ENCODE results near the gene PDE6D.

Gene PDE6D

GRCh38 chr2:231745303-231746038 is 35.6 kb downstream of the PDE6D start:
- Histone ChIP-seq H4K20me1 (peaks cover 12% of the 10 kb centered on the region), H3K27me3 (no peaks in the 10 kb centered on the region), H3K9me3 (no peaks in the 10 kb centered on the region), H3K4me1 (peaks cover 32% of the 10 kb centered on the region), H3K27ac (no peak overlapping the region), H3K36me3 (peaks cover under 1% of the 10 kb centered on the region; the same call in 1 of the 2 replicates), H3K4me3 (no peak overlapping the region), H3K4me2 (no peak overlapping the region), H3K9ac (no peak overlapping the region)
- no peak for TF ChIP-seq Cebpa-rat (IDR thresholded peaks at IDR 0.05)

DNA sequence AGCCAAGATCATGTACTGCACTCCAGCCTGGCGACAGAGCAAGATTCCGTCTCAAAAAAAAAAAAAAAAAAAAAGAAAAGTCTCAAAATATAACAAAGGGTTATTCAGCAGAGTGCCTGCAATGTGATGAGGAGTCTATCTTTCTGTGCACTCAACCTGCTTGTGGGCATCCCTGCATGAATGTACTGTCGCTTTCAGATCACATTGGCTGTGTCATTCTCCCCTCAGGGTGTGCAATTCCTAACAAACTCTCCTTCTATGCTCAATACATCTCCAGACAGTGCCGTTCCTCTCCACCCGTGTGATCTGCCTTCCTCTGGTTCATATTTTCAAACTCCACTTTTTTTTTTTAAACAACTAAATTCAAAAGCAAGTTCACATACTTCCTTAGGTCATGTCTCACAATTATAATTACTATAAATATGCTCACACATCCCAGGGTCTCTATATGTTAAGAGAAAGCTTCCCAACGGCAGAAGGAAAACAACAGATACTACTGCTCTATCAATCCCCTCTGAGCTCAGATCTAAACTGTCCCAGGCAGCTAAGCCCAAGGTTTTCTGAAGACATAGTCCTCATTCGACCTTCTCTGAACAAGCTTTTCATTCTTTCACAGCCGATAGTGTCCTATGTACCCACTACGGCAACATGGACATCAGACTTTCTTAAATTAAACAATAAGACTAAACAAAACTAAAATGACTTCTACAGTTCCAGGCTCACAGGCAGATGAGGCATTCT is 37.5 kb downstream of the PDE6D start:
- no peak for TF ChIP-seq Cebpa-rat (IDR thresholded peaks at IDR 0.05)
- no peaks in the 10 kb centered on the region for H3K9me3 ChIP-seq
- no peaks in the 10 kb centered on the region for H3K27me3 ChIP-seq
- no peak overlapping the region for H3K9ac ChIP-seq
- no peak overlapping the region for H3K4me3 ChIP-seq
- H3K27ac ChIP-seq = no peak overlapping the region
- peaks cover 13% of the 10 kb centered on the region for H3K4me1 ChIP-seq
- H3K36me3 ChIP-seq = peaks cover 16% of the 10 kb centered on the region; the same call in 1 of the 2 replicates
- peaks cover 8% of the 10 kb centered on the region for H4K20me1 ChIP-seq
- H3K4me2 ChIP-seq = no peak overlapping the region

GRCh38 chr2:231737761-231738160 is 43.3 kb downstream of the PDE6D start:
- H3K36me3 ChIP-seq = peaks cover 61% of the 10 kb centered on the region
- H3K4me1 ChIP-seq = no peaks in the 10 kb centered on the region
- H4K20me1 ChIP-seq = no peaks in the 10 kb centered on the region
- H3K9me3 ChIP-seq = no peaks in the 10 kb centered on the region
- TF ChIP-seq Cebpa-rat (IDR thresholded peaks at IDR 0.05) = no peak
- H3K4me2 ChIP-seq = no peak overlapping the region
- H3K4me3 ChIP-seq = no peak overlapping the region
- no peak overlapping the region for H3K9ac ChIP-seq
- no peak overlapping the region for H3K27ac ChIP-seq
- H3K27me3 ChIP-seq = no peaks in the 10 kb centered on the region

- Histone ChIP-seq H3K27ac (no peak overlapping the region), H3K27me3 (no peaks in the 10 kb centered on the region), H4K20me1 (no peaks in the 10 kb centered on the region), H3K36me3 (peaks cover 77% of the 10 kb centered on the region), H3K4me1 (no peaks in the 10 kb centered on the region), H3K4me2 (no peak overlapping the region), H3K4me3 (no peak overlapping the region), H3K9me3 (no peaks in the 10 kb centered on the region), H3K9ac (no peak overlapping the region)
- no peak for TF ChIP-seq Cebpa-rat (IDR thresholded peaks at IDR 0.05)
Observed at GRCh38 chr2:231732604-231733003, 48.5 kb downstream of the PDE6D start.

GRCh38 chr2:231727621-231728020 is 53.5 kb downstream of the PDE6D start:
- no peak for TF ChIP-seq Cebpa-rat (IDR thresholded peaks at IDR 0.05)
- H3K27ac ChIP-seq = no peak overlapping the region
- no peaks in the 10 kb centered on the region for H3K27me3 ChIP-seq
- peaks cover 43% of the 10 kb centered on the region for H3K36me3 ChIP-seq
- H4K20me1 ChIP-seq = no peaks in the 10 kb centered on the region
- peaks cover 10% of the 10 kb centered on the region for H3K4me1 ChIP-seq
- no peak overlapping the region for H3K4me2 ChIP-seq
- H3K9me3 ChIP-seq = no peaks in the 10 kb centered on the region
- H3K9ac ChIP-seq = no peak overlapping the region
- H3K4me3 ChIP-seq = no peak overlapping the region

DNA sequence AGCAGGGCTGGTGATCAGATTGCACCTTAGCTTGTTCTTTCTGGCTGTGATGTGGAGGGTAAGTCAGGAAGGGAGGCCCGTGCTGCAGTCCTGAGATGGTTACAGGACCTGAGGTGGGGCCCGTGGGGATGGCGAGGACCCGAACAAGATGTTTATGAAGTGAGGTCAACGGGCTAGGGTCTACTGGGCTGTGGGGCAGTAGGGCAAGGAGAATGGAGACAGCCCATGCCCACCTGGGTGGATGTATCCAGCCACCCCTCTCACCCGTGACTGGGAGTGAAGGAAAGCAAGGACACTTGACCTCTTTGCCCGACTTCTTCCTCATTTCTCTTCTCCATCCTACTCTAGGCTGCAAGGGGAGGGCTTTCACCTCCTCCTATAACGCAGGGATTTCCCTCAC is 54.8 kb downstream of the PDE6D start:
- Histone ChIP-seq H3K4me1 (peaks cover 23% of the 10 kb centered on the region), H3K9ac (no peak overlapping the region), H3K27me3 (no peaks in the 10 kb centered on the region), H3K4me2 (no peak overlapping the region), H3K27ac (no peak overlapping the region), H3K36me3 (peaks cover 30% of the 10 kb centered on the region), H3K9me3 (no peaks in the 10 kb centered on the region), H3K4me3 (no peak overlapping the region), H4K20me1 (no peaks in the 10 kb centered on the region)
- TF ChIP-seq Cebpa-rat (IDR thresholded peaks at IDR 0.05) = no peak

- Histone ChIP-seq H3K27ac (no peak overlapping the region), H3K36me3 (peaks cover 22% of the 10 kb centered on the region), H4K20me1 (no peaks in the 10 kb centered on the region), H3K4me3 (no peak overlapping the region), H3K9me3 (no peaks in the 10 kb centered on the region), H3K4me1 (peaks cover 31% of the 10 kb centered on the region), H3K27me3 (no peaks in the 10 kb centered on the region), H3K9ac (no peak overlapping the region), H3K4me2 (no peak overlapping the region)
- TF ChIP-seq Cebpa-rat (IDR thresholded peaks at IDR 0.05) = no peak
Observed at GRCh38 chr2:231725476-231725875, 55.6 kb downstream of the PDE6D start.

GRCh38 chr2:231722721-231723307 is 58.3 kb downstream of the PDE6D start:
- no peaks in the 10 kb centered on the region for H4K20me1 ChIP-seq
- peaks cover 6% of the 10 kb centered on the region; the same call in 1 of the 2 replicates for H3K36me3 ChIP-seq
- peak overlapping the region; percentile 53 for H3K4me2 ChIP-seq
- H3K9me3 ChIP-seq = no peaks in the 10 kb centered on the region
- H3K27ac ChIP-seq = peak overlapping the region; percentile 21; the same call in 1 of the 2 replicates
- no peaks in the 10 kb centered on the region for H3K27me3 ChIP-seq
- TF ChIP-seq Cebpa-rat (IDR thresholded peaks at IDR 0.05) = no peak
- H3K9ac ChIP-seq = no peak overlapping the region
- H3K4me1 ChIP-seq = peaks cover 57% of the 10 kb centered on the region
- no peak overlapping the region for H3K4me3 ChIP-seq

GRCh38 chr2:231720987-231721966 is 59.8 kb downstream of the PDE6D start:
- peaks cover 3% of the 10 kb centered on the region for H4K20me1 ChIP-seq
- H3K9ac ChIP-seq = no peak overlapping the region
- H3K4me2 ChIP-seq = peak overlapping the region; percentile 53; the same call in 1 of the 2 replicates
- no peaks in the 10 kb centered on the region; the same call in 1 of the 2 replicates for H3K36me3 ChIP-seq
- TF ChIP-seq Cebpa-rat (IDR thresholded peaks at IDR 0.05) = no peak
- H3K4me3 ChIP-seq = no peak overlapping the region
- no peaks in the 10 kb centered on the region for H3K9me3 ChIP-seq
- H3K4me1 ChIP-seq = peaks cover 71% of the 10 kb centered on the region
- no peaks in the 10 kb centered on the region for H3K27me3 ChIP-seq
- H3K27ac ChIP-seq = peak overlapping the region; percentile 27; the same call in 1 of the 2 replicates

All from BLaER1 (cell line).